ENCODE data around the gene SUPT5H.

The SUPT5H gene

GRCh38 chr19:39409208-39410016 is 36.0 kb upstream of the SUPT5H start:
- DNase-seq = peak; percentile 64

- DNase-seq = peak; percentile 65
Measured at GRCh38 chr19:39410017-39410830, 35.2 kb upstream of the SUPT5H start.

- DNase-seq = no peak
Measured at GRCh38 chr19:39410831-39411080, 34.6 kb upstream of the SUPT5H start.

- no peak for DNase-seq
Measured at GRCh38 chr19:39411081-39411831, 34.1 kb upstream of the SUPT5H start.

- DNase-seq = peak; percentile 97
Measured at GRCh38 chr19:39411832-39412099, 33.6 kb upstream of the SUPT5H start.

- DNase-seq = peak; percentile 99
Measured at GRCh38 chr19:39412100-39412866, 33.1 kb upstream of the SUPT5H start, which contains the start of gene PLEKHG2. TSS of gene PLEKHG2 (plus strand) at chr19:39412669. CDS start at chr19:39414087, 1,418 bp downstream.

GRCh38 chr19:39412867-39413271 is 32.5 kb upstream of the SUPT5H start:
- no peak for DNase-seq

- peak; percentile 90 for DNase-seq
Measured at GRCh38 chr19:39413272-39413910, 32.0 kb upstream of the SUPT5H start.

GRCh38 chr19:39413911-39414608 is 31.3 kb upstream of the SUPT5H start:
- DNase-seq = no peak

- no peak for DNase-seq
Measured at GRCh38 chr19:39415111-39416046, 30.0 kb upstream of the SUPT5H start.

GRCh38 chr19:39416152-39417120 is 28.9 kb upstream of the SUPT5H start:
- DNase-seq = no peak

- no peak for DNase-seq
Measured at GRCh38 chr19:39417463-39418181, 27.8 kb upstream of the SUPT5H start.

- no peak for DNase-seq
Measured at GRCh38 chr19:39419003-39419402, 26.4 kb upstream of the SUPT5H start.

GRCh38 chr19:39420769-39421168 is 24.6 kb upstream of the SUPT5H start:
- no peak for DNase-seq

- DNase-seq = no peak
Measured at GRCh38 chr19:39422020-39422419, 23.4 kb upstream of the SUPT5H start.

GRCh38 chr19:39423258-39424086 is 21.9 kb upstream of the SUPT5H start:
- DNase-seq = no peak

GRCh38 chr19:39424934-39425333 is 20.4 kb upstream of the SUPT5H start:
- no peak for DNase-seq

GRCh38 chr19:39425744-39426143 is 19.6 kb upstream of the SUPT5H start:
- DNase-seq = no peak
